Fibroblast of lung (primary cell): ENCODE data around the gene PLS3. TPM values are rescaled to one million over a fixed set of nuclear protein-coding genes. Genes with fewer than 3 reads are reported as not detected.

Experiments used
- DNase-seq, 2 donors: peaks; one replicate each; pipeline versions ENCODE4 v3.0.0 to v3.0.0-alpha.2; 2010; ENCODE audit warnings: low read depth in 2 of 2
- H2AFZ ChIP-seq: 2 replicates; pipeline ENCODE4 v1.5.1; 2012; ENCODE audit warnings: low read length, control low read depth, inconsistent platforms
- H3K27ac ChIP-seq: 2 replicates; pipeline ENCODE4 v1.5.1; 2011; ENCODE audit warnings: low read length, control low read depth; ENCODE audit not compliant: insufficient read depth
- H3K27me3 ChIP-seq: 2 replicates; pipeline ENCODE4 v1.5.1; 2011; ENCODE audit warnings: mild to moderate bottlenecking, low read length; ENCODE audit not compliant: control insufficient read depth, insufficient read depth
- H3K36me3 ChIP-seq: 2 replicates; pipeline ENCODE4 v1.5.1; 2011; ENCODE audit warnings: low read length; ENCODE audit not compliant: control insufficient read depth, insufficient read depth
- H3K4me1 ChIP-seq: 2 replicates; pipeline ENCODE4 v1.5.1; 2011; ENCODE audit warnings: low read length; ENCODE audit not compliant: control insufficient read depth, insufficient read depth; ENCODE audit errors: extremely low read depth
- H3K4me2 ChIP-seq: 2 replicates; pipeline ENCODE4 v1.5.1; 2011; ENCODE audit warnings: low read length, control low read depth; ENCODE audit not compliant: insufficient read depth; ENCODE audit errors: extremely low read depth
- H3K4me3 ChIP-seq, 4 experiments: fragments of 200-600 bp in 1 of 4; sonication (generic) in 1 of 4; replicated peaks in 1 of 4; 2 replicates each; pipeline ENCODE4 v1.5.1; 2011 to 2016; ENCODE audit warnings: low read length in 4 of 4, low read depth in 3 of 4, mild to moderate bottlenecking in 3 of 4, control low read depth in 2 of 4, inconsistent platforms in 1 of 4, mixed read lengths in 1 of 4; ENCODE audit not compliant: insufficient read depth in 1 of 4; ENCODE audit errors: control extremely low read depth in 1 of 4
- H3K79me2 ChIP-seq: 2 replicates; pipeline ENCODE4 v1.5.1; 2012; ENCODE audit warnings: mild to moderate bottlenecking, low read length, inconsistent platforms; ENCODE audit not compliant: control insufficient read depth, insufficient read depth
- H3K9ac ChIP-seq: 2 replicates; pipeline ENCODE4 v1.5.1; 2011; ENCODE audit warnings: mild to moderate bottlenecking, low read length, control low read depth; ENCODE audit not compliant: insufficient read depth
- H3K9me3 ChIP-seq: 2 replicates; pipeline ENCODE4 v1.5.1; 2012; ENCODE audit warnings: low read depth, low read length; ENCODE audit not compliant: control insufficient read depth, insufficient read depth
- H4K20me1 ChIP-seq: 2 replicates; pipeline ENCODE4 v1.5.1; 2011; ENCODE audit warnings: low read length; ENCODE audit not compliant: control insufficient read depth, insufficient read depth; ENCODE audit errors: extremely low read depth
- EZH2 ChIP-seq: IDR thresholded peaks from 2 replicates; pipeline ENCODE4 v1.5.1; 2012; ENCODE audit warnings: low read length, control low read depth, mild to moderate bottlenecking; ENCODE audit errors: missing control alignments
- polyA plus RNA-seq, 2 donors: library from polyadenylated mRNA; depleted of rRNA in 1 of 2; stranded (reverse) in 1 of 2; unstranded in 1 of 2; fragments of >200 nt; gene quantifications; 2 replicates each; pipeline ENCODE4 v1.2.1, GENCODE V29; 2011 to 2012; ENCODE audit warnings: missing spikeins in 1 of 2
- total RNA-seq: library from RNA; depleted of rRNA; stranded (reverse); fragments of >200 nt; gene quantifications from 2 replicates; pipeline ENCODE4 v1.2.1, GENCODE V29; 2014
- TF ChIP-seq, protein P1 (sequence below), 2 donors: IDR thresholded peaks in 1 of 2; conservative IDR thresholded peaks in 1 of 2; 1 replicate in 1 of 2; 2 replicates in 1 of 2; pipeline ENCODE4 v1.5.1; 2011 to 2012; ENCODE audit warnings: low read length in 2 of 2, control low read depth in 1 of 2, inconsistent platforms in 1 of 2, low read depth in 1 of 2, mild to moderate bottlenecking in 1 of 2

PLS3 gene
- total and polyA plus RNA-seq, 2 donors (not counting 1 experiment from before 2014, with no cell fraction given): 223 to 262 TPM

DNA sequence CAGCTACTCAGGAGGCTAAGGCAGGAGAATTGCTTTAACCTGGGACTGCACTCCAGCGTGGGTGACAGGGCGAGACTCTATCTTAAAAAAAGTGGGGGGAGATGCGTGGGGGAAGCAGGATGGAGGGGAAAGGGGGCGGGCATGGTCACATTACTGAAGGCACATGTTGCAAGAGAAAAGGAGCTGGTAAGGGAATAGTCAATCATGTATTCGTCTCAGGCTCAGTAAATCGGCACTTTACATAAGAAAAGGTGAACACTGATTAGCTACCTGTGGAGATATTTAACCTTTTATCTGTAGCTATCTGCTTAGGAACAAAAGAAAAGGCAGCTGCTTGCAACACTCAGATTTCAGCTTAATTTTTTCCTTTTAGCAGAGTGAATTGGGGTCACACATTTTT is 132.5 kb downstream of the PLS3 start:
- TF ChIP-seq, protein P1, sequence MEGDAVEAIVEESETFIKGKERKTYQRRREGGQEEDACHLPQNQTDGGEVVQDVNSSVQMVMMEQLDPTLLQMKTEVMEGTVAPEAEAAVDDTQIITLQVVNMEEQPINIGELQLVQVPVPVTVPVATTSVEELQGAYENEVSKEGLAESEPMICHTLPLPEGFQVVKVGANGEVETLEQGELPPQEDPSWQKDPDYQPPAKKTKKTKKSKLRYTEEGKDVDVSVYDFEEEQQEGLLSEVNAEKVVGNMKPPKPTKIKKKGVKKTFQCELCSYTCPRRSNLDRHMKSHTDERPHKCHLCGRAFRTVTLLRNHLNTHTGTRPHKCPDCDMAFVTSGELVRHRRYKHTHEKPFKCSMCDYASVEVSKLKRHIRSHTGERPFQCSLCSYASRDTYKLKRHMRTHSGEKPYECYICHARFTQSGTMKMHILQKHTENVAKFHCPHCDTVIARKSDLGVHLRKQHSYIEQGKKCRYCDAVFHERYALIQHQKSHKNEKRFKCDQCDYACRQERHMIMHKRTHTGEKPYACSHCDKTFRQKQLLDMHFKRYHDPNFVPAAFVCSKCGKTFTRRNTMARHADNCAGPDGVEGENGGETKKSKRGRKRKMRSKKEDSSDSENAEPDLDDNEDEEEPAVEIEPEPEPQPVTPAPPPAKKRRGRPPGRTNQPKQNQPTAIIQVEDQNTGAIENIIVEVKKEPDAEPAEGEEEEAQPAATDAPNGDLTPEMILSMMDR (conservative IDR thresholded peaks at IDR 0.05 in 1 of 2, IDR thresholded peaks at IDR 0.05 in 1 of 2; ENCODE audit: low read depth in 1 of 2, low read length in 2 of 2): no peak
- no peak for TF ChIP-seq EZH2
- Histone ChIP-seq H3K27me3 (no peaks in the 10 kb centered on the region), H4K20me1 (no peaks in the 10 kb centered on the region), H3K36me3 (no peaks in the 10 kb centered on the region), H3K27ac (no peak overlapping the region), H3K79me2 (no peaks in the 10 kb centered on the region), H3K9me3 (no peaks in the 10 kb centered on the region), H3K4me3 (no peak overlapping the region), H2AFZ (no peak overlapping the region), H3K4me2 (no peak overlapping the region), H3K9ac (no peak overlapping the region), H3K4me1 (no peaks in the 10 kb centered on the region)
- DNase-seq: no peak

DNA sequence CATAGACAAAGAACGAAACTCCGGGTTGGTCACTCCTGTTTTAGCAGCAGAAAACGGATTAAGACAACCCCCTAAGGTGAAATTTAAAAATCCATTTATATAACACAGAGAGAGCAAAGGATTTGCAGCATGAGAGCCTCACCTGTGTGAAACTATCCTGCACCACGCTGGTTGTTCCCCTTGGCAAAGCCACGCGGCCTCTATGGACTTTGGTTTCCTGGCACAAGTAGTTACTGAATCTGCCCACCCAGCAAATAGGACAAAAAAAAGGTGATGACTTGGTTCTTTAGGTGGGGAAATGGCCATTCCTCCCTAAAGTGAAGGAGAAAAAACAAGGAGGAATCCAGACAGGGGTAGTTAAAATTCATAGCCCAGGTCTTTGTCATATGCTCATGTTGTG is 133.1 kb downstream of the PLS3 start:
- no peaks in the 10 kb centered on the region for H3K36me3 ChIP-seq
- no peak for DNase-seq
- H3K4me1 ChIP-seq: no peaks in the 10 kb centered on the region
- no peak overlapping the region for H3K4me2 ChIP-seq
- H3K79me2 ChIP-seq: no peaks in the 10 kb centered on the region
- no peaks in the 10 kb centered on the region for H3K27me3 ChIP-seq
- no peak overlapping the region for H3K9ac ChIP-seq
- H2AFZ ChIP-seq: no peak overlapping the region
- no peaks in the 10 kb centered on the region for H3K9me3 ChIP-seq
- TF ChIP-seq EZH2: no peak
- TF ChIP-seq, protein P1 (conservative IDR thresholded peaks at IDR 0.05 in 1 of 2, IDR thresholded peaks at IDR 0.05 in 1 of 2; ENCODE audit: low read depth in 1 of 2, low read length in 2 of 2): no peak
- H4K20me1 ChIP-seq: no peaks in the 10 kb centered on the region
- H3K4me3 ChIP-seq: no peak overlapping the region
- H3K27ac ChIP-seq: no peak overlapping the region

DNA sequence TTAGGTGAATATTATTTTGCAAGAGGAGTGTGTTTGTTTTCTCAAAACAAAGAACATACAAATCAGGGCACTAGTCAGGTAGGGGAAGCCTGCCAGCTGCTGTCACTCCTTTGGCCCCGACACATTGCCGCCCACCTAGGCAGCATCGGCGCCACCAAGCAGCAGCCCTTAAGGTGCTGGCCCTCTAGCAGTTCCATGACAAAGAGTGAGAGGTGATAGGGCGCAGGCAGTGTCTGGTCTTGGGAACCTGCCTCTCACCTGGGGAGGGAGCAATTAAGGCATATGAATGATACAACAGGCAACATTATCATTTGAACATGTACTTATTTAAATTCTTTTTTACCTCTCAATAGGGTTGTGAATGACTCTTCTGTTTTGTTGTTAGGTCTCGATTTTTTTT is 135.1 kb downstream of the PLS3 start:
- DNase-seq: no peak
- Histone ChIP-seq H3K36me3 (no peaks in the 10 kb centered on the region), H4K20me1 (no peaks in the 10 kb centered on the region), H3K4me2 (no peak overlapping the region), H2AFZ (no peak overlapping the region), H3K4me3 (no peak overlapping the region), H3K9me3 (no peaks in the 10 kb centered on the region), H3K27me3 (no peaks in the 10 kb centered on the region), H3K27ac (no peak overlapping the region), H3K79me2 (no peaks in the 10 kb centered on the region), H3K9ac (no peak overlapping the region), H3K4me1 (no peaks in the 10 kb centered on the region)
- no peak for TF ChIP-seq EZH2
- TF ChIP-seq, protein P1 (conservative IDR thresholded peaks at IDR 0.05 in 1 of 2, IDR thresholded peaks at IDR 0.05 in 1 of 2; ENCODE audit: low read depth in 1 of 2, low read length in 2 of 2): no peak
